Measurements from ENCODE around the gene CHCHD10.

- TF ChIP-seq POLR2A (IDR thresholded peaks at IDR 0.05; ENCODE audit: low read length) (peak; percentile 30), GATA1 (IDR thresholded peaks at IDR 0.05; ENCODE audit: low read depth, low read length) (no peak)
Observed at GRCh38 chr22:23751441-23751996, 16.3 kb downstream of the CHCHD10 start.
